NB4 (cell line): Measurements from ENCODE around the gene RNU6-9.

Source experiments
- MYC ChIP-seq: IDR thresholded peaks from 2 replicates; pipeline ENCODE4 v1.6.1; 2011; ENCODE audit warnings: low read depth, low read length
- POLR2A ChIP-seq: IDR thresholded peaks from 2 replicates; pipeline ENCODE4 v1.6.1; 2011; ENCODE audit warnings: mild to moderate bottlenecking; ENCODE audit not compliant: insufficient read length; ENCODE audit errors: extremely low read depth
- TF ChIP-seq, protein P1 (sequence below): IDR thresholded peaks from one replicate; pipeline ENCODE4 v1.5.1; 2012; ENCODE audit warnings: low read depth, low read length
- TF ChIP-seq, protein P2 (sequence below): IDR thresholded peaks from 2 replicates; pipeline ENCODE4 v1.6.1; 2011; ENCODE audit warnings: low read depth, low read length

DNA sequence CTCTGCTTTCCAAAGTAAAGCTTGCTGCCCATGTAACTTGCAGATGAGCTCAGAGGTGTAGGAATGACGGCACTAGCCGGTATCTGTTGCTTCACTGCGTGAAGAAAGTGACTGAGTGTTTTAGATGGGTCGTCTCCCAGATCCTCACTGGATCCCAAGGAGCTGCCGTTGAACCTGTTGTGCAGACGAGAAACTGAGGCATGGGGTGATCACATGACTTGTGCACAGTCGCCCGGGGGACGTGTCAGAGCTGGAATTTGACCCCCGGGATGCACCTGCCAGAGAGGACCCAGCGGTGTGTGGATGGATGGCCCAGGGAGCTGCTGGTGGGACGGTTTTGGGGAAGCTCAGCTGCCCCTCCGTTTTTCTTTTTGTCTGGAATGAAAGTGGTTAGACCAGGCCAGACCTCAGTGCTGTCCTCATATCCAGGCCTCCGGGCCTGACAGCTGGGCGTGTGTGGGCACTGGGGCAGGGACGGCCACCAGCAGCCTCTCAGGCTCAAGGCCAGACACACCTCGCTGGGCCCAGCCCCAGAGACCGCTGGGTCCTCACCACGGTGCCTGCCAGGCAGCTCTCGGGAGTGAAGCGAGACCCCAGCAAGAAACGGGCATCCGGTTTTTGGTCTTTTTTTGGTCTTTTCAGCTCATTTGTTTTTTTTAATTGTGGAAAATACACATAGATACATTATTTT lies 45.1 kb downstream of the RNU6-9 start:
- TF ChIP-seq, protein P1, sequence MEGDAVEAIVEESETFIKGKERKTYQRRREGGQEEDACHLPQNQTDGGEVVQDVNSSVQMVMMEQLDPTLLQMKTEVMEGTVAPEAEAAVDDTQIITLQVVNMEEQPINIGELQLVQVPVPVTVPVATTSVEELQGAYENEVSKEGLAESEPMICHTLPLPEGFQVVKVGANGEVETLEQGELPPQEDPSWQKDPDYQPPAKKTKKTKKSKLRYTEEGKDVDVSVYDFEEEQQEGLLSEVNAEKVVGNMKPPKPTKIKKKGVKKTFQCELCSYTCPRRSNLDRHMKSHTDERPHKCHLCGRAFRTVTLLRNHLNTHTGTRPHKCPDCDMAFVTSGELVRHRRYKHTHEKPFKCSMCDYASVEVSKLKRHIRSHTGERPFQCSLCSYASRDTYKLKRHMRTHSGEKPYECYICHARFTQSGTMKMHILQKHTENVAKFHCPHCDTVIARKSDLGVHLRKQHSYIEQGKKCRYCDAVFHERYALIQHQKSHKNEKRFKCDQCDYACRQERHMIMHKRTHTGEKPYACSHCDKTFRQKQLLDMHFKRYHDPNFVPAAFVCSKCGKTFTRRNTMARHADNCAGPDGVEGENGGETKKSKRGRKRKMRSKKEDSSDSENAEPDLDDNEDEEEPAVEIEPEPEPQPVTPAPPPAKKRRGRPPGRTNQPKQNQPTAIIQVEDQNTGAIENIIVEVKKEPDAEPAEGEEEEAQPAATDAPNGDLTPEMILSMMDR: no peak
- TF ChIP-seq, protein P2, sequence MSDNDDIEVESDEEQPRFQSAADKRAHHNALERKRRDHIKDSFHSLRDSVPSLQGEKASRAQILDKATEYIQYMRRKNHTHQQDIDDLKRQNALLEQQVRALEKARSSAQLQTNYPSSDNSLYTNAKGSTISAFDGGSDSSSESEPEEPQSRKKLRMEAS: no peak
- TF ChIP-seq POLR2A (no peak), MYC (no peak)
